GM18858 (cell line): ENCODE data around the gene SLC22A13.
"Not testable (repeated sequence)": the region's sequence is repeated elsewhere in the genome, so short reads cannot be mapped to it uniquely, and the experiment has no call there.

ENCODE experiments used
- ATAC-seq: cut with Tn5 transposase; IDR thresholded peaks from one replicate; pipeline ENCODE4 v1.9.1; 2021; ENCODE audit not compliant: unreplicated experiment

Gene SLC22A13

DNA sequence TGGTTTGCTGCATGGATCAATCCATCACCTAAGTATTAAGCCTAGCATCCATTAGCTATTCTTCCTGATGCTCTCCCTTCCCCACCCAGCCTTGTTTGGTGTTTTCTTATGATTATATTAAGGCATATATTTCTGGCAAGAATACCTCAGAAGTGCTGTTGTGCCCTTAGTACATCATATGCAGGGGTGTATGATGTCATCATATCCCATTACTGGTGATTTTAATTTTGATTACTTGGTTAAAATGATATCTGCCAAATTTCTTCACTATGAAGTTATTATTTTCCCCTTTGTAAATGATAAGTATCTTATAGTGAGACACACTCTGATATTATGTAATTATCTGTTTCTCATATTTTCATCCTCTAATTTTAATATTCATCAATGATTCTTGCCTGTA, 31.9 kb downstream of the SLC22A13 start:
- ATAC-seq = no peak

DNA sequence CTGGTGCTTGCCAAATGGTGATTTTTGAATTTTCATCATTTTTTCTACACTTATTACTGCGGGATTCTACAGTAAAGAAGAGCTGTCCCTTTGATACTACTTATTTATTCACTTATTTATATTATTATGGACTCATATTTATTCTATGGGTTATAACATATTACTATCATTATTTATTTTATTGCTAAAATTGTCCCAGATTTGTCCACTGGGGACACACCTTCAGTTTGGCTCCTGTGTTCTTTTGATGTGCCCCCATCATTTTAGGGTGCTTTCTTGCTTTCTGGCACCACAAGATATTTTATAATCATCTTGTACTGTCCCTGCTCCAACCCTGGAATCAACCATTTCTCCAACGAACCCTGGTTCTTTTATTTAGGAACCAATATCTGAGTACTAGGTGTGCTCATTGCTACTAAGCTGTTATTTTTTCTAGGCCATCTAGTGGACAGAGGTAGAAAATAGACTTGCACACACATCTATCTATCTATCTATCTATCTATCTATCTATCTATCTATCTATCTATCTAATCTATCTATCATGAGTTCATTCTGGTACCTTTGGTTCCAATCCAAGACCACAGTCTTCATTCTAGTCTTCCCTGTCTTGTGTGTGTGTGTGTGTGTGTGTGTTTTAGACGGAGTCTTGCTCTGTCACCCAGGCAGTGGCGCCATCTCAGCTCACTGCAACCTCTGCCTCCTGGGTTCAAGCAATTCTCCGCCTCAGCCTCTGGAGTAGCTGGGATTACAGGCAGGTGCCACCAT, 32.5 kb downstream of the SLC22A13 start:
- ATAC-seq = no peak

DNA sequence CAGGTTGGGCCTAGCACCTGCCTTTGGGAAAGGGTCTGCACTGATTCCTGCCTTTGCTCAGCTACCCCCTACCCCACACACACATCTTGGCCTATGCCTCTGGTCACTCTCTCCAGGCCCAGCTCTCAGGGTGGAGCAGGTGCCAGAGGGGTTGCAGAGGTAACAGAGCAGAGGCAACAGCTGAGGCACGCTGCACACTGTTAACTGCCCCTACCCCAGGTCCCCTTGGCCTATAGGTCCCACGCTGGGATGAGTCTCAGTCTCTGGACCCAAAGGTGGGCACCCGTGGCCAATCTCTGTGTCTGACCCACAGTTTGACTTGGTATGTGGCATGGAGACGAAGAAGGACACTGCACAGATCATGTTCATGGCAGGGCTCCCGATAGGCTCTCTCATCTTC, 41.3 kb downstream of the SLC22A13 start:
- ATAC-seq = no peak

DNA sequence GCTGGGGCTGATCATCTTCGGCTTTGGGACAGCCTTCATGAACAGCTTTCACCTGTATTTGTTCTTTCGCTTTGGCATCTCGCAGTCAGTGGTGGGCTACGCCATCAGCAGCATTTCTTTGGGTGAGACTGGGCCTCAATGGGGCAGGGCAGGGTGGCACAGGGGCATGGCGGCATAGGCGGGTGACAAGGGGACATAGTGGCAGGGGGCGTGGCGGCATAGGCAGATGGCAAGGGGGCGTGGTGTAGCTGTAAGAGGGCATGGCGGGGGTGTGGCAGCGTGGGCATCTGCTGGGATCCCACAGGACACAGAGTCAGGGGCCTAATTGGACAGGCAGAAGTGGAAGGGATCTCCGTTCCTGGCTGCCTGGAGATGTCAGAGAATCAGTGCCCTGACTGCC, 42.0 kb downstream of the SLC22A13 start:
- ATAC-seq = no peak

DNA sequence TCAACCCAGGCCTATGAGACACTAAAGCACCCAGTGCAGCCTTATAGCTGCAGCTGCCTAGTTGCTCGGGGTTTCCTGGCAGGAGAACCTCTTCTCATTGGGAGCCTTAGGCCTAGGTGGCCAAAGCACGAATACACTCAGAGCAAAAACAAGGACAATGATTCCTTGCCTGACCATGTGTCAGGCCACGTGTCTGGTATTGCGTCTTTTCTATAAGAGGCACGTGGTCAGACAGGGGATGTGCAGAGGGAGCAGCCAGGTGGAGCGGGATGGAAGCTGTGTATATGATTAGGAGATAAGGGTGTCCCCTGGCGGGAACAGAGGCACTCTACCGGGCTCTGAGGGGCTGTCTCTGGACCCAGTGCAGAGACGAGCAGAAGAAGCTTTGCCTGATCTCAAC, 42.8 kb downstream of the SLC22A13 start:
- no peak for ATAC-seq

DNA sequence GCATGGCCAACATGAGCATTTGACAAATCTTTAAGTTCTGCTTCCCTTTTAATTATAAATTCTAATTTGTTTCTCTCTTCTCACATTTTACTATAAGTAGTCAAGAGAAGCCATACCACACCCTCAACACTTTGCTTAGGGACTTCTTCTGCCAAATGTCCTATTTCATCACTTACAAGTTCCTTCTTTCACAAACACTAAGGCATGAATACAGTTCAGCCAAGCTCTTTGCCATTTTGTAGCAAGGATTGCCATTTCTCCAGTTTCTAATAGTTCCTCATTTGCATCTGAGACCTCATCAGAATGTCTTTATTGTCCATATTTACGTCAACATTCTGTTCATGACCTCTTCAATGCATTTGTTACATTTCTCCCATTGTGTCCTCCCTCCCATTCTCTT, 45.9 kb downstream of the SLC22A13 start:
- no peak for ATAC-seq

DNA sequence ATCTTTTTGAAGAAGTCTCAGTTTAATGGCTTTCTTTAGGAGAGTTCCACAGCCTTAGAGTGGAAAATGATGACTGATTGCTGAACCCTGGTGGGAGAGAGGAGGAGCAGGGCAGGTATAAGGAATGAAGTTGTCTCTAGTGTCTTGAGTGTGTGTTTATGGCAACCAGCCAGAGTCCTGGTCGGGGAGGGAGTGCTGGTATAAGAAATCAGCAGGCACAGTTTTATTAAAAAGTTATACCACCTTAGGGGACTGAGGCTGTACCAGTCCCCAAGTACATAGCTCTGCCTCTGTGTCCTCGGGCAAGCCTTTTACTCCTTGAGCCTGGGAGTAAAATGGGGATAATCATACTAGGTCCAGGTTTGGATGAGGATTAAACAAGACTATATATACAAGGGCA, 46.3 kb downstream of the SLC22A13 start:
- ATAC-seq = no peak

DNA sequence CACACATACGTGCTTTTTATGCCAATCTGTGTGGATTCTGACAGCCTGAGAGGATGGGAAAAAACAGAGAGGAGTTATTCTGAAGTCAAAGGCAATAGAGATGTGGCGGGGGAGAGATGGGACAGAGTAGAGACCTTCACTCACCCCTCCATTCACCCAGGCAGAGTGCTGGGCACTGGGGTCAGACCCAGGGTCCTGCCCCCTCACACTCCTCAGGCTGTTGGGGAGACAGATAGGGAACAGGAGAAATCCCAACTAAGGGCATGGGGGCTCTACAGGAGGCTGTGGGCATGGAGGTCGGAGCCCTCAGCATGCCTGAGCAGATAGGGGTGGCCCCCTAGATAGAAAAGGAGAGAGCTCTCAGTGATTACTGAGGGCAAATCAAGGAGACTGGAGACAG, 46.7 kb downstream of the SLC22A13 start:
- no peak for ATAC-seq

DNA sequence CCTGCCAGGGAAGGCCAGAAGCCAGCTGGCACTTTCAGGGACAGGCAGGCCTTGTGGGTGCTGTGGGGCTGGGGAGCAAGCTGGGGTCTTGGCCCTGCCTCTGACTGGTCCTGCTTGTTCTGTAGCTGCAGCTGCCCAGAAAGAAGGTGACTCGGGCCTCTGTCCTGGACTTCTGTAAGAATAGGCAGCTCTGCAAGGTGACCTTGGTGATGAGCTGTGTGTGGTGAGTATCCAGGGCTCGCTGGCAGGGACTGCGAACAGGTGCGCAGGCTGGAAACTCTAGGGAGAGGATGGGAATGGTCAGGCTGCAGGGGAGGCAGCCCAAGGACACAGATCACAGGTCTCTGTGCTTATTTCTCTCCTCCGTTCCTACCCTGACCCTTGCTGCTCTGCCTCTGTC, 47.7 kb downstream of the SLC22A13 start:
- no peak for ATAC-seq

DNA sequence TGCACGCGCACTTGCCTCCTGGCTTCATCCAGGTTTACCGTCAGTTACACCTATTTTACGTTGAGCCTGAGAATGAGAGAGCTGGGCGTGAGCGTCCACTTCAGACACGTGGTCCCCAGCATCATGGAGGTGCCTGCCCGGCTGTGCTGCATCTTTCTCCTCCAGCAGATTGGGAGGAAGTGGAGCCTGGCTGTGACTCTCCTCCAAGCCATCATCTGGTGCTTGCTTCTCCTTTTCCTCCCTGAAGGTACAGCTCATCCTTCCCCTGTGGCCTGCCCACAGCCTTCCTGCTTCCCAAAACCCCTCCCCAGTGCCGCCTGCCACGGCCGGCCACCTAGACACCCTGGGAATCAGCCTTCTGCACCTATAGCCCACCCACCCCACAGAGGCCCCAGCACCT, 48.1 kb downstream of the SLC22A13 start:
- no peak for ATAC-seq

DNA sequence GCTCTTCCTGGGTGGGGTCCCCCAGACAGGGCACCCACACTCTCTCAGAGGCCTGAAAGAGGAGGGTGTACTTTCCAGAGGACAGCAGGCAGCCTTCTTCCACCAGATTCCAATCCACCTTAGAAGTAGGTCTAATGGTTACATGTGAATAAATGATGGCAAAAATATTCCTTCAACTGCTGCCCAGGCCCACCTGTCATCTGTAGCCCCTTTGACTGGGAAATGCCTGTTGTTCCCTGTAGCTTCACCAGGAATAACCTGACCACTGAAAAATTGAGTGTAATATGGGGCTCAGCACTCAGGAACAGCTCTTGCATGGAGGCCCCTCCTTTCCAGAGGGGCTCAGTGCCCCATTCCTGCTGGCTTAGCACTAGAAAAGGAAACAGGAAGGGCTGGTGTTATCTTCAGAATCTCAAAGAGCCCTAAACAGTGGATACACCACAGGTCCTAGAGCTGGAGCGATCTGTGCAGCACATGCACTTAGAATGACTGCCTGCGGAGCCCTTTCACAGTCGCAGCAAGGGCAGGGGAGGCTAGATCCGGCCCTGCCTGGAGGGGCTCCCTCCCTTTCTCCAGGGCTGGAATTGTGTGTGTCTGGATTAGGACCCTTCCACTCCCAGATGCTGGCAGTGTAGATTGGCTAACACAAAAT, 48.6 kb downstream of the SLC22A13 start:
- ATAC-seq = no peak

DNA sequence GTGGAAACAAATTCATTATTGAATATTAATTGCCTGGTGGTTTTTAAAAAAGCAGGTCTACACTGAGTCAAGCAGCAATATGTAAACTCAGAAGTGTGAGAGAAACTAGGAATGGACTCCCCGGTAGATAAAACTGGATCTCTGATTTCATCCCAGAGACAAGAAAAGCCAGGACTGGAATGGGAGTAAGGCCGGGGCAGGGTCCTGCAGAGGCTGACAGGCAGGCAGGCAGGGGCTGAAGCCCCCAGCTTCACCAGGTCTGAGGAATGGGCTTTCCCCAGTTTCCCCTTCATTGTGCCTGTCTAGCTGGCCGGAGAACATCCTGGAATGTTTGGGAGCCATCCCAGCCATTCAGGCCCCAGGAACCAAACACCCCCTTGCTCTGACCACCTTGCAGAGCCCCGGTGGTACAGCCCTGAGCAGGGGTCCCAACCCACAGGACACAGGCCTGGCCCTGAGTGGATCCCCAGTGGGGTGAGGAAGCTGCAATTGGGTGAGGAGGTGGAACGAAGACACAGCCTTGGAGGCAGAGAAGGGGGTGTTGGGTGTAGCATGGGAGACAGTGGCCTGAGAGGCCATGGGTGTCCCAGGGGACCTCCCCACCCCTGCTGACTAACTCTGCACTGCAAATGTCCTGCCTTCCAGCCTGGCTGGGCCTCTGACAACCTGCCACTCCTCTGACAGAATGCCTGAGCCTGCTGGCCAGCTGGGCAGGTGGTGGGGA, 49.3 kb downstream of the SLC22A13 start:
- ATAC-seq = no peak

DNA sequence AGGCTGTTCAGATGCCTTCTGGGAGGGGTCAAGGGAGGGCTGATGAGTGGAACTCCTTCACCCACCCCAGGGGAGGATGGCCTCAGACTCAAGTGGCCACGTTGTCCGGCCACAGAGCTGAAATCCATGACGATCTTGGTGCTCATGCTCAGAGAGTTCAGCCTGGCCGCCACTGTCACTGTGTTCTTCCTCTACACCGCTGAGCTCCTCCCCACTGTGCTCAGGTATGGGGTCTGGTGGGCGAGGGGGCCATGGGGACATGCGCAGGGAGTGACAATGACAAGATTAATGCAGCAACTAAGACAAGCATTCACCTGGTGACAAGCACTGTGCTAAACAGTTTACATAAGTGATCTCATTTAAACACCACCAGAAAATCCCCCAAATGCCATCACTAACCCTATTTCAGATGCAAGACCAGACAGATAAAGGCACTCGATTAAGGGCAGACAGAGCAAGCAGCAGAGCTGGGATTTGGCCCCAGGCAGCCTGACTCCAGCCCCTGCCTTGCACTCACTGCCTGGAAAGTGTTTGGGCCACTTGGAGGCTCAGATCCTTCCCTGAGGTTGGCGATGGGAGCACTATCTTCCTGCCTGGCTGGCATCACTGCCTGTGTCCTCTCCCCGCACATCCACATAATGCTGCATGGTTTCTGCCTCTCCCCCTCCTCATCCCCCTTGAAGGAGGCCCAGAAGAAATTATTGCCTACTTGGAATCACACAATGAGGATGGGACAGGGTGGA, 50.0 kb downstream of the SLC22A13 start:
- ATAC-seq = no peak

DNA sequence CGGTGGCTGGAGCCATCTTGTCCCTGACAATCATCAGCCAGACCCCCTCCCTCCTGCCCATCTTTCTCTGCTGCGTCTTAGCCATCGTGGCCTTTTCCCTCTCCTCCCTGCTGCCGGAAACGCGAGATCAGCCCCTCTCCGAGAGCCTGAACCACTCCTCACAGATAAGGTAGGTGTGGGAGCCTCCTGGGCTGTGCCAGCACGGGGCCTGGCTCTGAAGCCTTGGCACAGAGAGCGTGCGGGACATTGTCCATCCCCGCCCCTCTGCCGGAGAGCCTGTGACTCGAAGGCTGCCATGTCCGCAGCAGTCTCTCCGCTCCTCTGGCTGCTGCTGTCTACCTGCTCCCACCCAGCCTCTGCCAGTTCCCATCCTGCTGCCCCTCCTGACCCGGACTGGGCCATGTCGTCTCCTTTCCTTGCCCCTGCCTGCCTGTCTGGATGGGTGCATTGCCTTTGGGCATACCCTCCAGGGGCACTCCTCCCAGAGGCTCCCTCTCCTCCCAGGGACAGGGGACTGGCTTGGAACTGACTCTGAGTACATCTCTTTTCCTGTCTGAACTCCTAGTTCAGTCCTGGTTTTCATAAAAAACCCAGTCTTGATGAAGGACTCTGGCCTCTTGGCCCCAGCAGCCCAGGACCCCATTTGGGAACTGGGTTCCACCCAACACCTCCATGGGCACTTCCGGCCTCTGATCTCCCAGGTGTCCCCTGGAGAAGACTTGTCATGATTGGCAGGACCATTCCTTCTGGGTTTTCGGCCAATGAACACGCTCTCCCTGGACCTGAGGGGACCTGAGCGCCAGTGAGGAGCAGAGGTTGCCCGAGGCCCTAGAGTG, 51.0 kb downstream of the SLC22A13 start:
- ATAC-seq = no peak

DNA sequence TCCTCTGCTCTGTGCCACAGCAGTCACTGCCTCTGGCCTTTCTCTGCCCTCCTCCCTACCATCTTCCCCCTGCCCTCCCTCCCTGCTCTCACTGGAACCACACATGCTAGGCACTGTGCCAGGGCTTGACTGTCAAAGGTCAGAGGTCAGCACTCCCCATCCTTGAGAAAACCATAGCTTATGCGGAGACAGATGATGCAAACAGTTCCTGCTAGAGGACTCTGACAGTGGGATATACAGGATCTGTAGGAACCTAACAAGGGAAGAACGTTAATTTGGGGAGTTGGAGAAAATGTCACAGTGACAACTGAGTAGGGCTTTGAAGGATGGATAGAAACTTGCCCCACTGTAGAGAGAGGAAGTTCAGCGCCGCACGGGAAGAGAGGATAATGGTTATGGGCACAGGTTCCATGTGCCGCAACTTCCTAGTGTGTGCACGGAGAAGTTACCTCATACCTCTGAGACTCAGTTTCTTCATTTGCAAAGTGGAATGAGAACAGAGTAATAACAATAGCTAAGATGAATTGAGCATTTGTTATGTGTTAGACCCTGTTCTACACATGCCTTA, 51.7 kb downstream of the SLC22A13 start:
- ATAC-seq = no peak

DNA sequence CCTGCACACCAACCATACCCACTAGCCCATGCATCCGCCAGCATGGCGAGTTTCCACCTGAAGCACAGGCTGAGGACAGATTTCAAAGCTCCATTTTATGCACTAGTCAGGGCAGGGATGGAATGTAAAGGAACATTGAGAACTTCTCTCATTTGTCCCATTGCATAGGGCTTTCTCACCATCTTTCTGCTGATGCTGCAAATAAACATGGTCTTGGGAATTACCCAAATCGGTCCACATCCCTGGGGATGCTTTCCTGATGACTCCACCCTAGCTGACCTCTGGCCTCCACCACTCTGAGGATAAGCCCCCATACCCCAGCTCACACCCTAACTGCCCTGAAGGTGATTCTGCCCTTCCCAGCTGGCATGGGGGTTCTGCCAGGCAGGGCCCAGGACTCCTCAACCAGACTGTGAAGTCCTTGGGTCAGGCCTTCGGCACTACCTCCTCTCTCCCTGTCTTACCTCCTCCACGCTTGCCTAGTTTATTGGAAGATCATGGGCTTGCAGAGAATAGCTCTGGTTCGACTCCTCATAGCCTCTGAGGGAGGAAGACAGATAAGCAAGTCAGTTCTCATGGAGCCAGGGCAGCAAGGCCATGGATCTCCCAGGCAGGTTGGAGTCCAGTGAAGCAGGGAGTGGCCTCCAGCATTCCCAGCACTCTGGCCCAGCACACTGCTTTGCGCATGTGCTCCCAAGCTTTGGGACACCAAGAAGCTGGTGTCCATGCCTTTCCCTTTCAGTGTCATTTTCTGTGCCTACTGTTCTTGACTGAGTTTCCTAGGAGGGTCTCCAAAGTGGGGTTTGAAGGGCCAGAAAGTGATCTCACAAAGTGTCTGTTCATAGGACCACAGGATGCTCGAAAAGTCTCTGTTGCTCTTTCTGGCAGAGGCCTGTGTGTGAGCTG, 53.4 kb downstream of the SLC22A13 start:
- ATAC-seq = no peak

DNA sequence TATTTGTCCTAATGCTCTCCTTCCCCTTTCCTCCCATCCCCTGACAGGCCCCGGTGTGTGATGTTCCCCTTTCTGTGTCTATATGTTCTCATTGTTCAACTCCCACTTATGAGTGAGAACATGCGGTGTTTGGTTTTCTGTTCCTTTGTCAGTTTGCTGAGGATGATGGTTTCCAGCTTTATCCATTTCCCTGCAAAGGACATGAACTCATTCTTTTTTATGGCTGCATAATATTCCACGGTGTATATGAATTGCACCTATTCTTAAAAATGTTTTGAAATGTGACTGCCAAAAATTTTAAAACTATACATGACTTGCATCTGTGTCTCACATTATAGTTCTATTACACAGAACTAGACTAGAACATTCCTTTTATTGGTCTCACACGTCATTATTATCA, 55.0 kb downstream of the SLC22A13 start:
- not testable (repeated sequence) for ATAC-seq

DNA sequence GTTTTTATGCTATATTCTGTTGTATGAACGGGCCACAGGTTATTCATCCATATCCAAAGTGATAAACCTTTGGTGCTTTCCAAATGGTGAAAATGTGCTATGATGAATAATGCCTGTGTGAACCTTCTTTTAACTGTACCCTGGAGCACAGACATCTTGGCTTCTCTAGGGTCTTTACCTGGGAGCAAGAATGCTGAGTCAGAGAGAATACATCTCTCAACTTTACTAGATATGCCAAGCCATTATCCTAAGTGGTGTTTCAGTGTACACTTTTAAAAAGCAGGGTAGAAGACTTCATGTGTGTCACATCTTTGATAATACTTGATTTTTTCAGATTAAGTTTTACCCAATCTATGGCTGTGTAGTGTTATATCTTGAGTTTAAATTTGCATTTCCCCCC, 57.4 kb downstream of the SLC22A13 start:
- ATAC-seq = no peak

DNA sequence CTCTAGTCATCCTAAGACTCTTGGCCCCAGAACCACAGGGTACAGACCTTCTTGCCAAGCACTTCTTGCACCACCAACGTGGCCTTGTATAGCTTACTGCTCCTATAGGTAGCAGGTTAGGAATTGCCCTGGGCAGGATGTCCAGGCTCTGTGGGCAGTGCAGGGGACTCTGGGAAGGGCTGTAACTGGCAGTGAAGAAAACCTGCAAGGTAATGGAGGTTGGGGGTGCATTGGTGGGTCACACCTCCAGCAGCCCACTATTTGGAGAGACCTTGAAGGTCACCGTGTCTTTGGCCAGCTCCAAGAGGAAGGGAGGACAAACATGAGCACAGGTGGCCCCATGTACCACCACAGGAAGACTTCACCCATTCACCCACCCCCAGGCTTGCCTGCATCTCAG, 59.6 kb downstream of the SLC22A13 start:
- ATAC-seq = no peak
